Measurements from ENCODE around the gene QRFPR.

QRFPR gene

DNA sequence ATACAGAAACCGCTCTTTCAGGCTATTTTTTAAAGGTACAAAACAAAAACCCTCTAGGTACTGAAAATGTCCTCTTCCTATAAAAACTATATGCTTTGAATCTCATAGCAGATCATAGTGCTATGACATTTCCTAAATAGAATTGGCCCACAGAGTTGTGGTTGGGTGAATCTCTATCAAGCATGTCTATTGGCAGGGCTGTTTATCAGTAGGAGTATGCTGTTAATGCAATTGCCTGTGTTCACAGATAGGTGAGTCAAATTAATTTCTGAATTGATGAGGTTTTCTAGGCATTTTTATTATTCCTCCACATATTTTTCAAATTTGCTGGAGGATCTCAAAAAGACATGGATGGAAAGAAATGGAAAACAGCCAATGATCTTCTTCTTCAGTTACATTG lies 73.9 kb downstream of the QRFPR start:
- no peak overlapping the region for H3K4me3 ChIP-seq (ENCODE audit: low read depth, low read length)
- TF ChIP-seq CTCF (IDR thresholded peaks at IDR 0.05; ENCODE audit: control insufficient read depth, extremely low read depth, insufficient read depth), result no peak
- no peak for DNase-seq (ENCODE audit: low read depth)

DNA sequence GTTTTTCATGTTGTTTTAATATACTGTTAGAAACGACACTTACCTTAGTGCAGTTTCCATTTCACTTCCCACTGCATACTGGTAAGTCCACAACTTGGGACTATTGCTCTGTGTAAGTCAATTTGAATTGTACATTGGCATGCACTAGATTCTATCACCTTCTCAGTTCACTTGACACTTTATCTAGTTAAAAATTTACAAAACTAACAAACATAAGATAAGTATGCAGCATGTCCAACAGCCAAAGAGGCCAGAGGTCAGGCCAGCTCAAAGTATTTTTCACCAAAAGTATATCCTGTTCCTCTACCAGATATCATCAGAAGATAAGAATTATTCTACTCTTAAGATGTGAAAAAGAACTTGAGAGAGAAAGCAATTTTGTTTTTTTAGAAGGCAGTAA lies 75.9 kb downstream of the QRFPR start:
- no peak for TF ChIP-seq CTCF (IDR thresholded peaks at IDR 0.05; ENCODE audit: control insufficient read depth, extremely low read depth, insufficient read depth)
- H3K4me3 ChIP-seq (ENCODE audit: low read depth, low read length), result no peak overlapping the region
- DNase-seq (ENCODE audit: low read depth), result no peak

GRCh38 chr4:121299367-121299766 lies 81.5 kb downstream of the QRFPR start:
- no peak overlapping the region for H3K4me3 ChIP-seq (ENCODE audit: low read depth, low read length)
- no peak for DNase-seq (ENCODE audit: low read depth)
- no peak for TF ChIP-seq CTCF (IDR thresholded peaks at IDR 0.05; ENCODE audit: control insufficient read depth, extremely low read depth, insufficient read depth)

- no peak for DNase-seq (ENCODE audit: low read depth)
- TF ChIP-seq CTCF (IDR thresholded peaks at IDR 0.05; ENCODE audit: control insufficient read depth, extremely low read depth, insufficient read depth), result no peak
- no peak overlapping the region for H3K4me3 ChIP-seq (ENCODE audit: low read depth, low read length)
These were observed 97.5 kb downstream of the QRFPR start for GRCh38 chr4:121283319-121283718.

- no peak for DNase-seq (ENCODE audit: low read depth)
- no peak for TF ChIP-seq CTCF (IDR thresholded peaks at IDR 0.05; ENCODE audit: control insufficient read depth, extremely low read depth, insufficient read depth)
These were observed 100.4 kb downstream of the QRFPR start for GRCh38 chr4:121280425-121280824.

DNA sequence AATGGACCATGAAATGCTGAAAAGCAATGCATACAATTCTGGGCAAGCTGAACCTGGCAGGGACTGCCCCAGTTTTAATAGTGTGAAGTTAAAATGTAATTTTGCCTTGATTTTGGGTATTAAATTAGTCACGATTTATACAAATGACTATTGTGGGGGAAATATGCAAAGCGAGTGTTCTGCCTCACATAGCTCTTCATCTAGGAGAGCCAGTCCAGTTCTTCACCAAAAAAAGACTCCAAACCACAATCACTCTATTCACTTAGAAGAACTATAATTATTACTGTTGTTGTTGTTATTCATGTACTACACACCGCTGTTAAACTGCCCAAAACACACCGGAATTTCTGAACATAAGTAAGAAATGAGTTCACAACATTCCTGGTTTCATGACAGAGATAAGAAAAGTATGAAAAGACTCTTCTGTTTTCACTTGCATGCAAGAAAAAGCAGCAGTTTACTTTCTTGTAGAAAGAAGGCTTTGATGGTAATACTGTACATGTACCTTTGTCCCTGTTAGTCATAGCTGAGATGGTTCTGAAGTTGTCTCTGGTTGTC lies 101.9 kb downstream of the QRFPR start:
- no peak for DNase-seq (ENCODE audit: low read depth)
- H3K4me3 ChIP-seq (ENCODE audit: low read depth, low read length), result no peak overlapping the region
- TF ChIP-seq CTCF (IDR thresholded peaks at IDR 0.05; ENCODE audit: control insufficient read depth, extremely low read depth, insufficient read depth), result no peak

More at GRCh38 chr4:121280425-121280824, 100.4 kb downstream of the QRFPR start:
- no peak overlapping the region for H3K4me3 ChIP-seq (ENCODE audit: low read depth, low read length)

Measured in LNCaP clone FGC (cell line).